OCI-LY3 (cell line): Measurements from ENCODE around the gene MEP1B.

Source experiments
- CTCF ChIP-seq: fragments of 200-600, 300-600 bp; sonication (generic); IDR thresholded peaks from 2 replicates; pipeline ENCODE4 v1.5.1; 2014; ENCODE audit warnings: antibody characterized with exemption, low read length, low read depth
- EZH2phosphoT487 ChIP-seq: fragments of 200-600 bp; shearing (Covaris generic); IDR thresholded peaks from 2 replicates; pipeline ENCODE4 v1.6.1; 2018; ENCODE audit warnings: antibody characterized with exemption, mixed run types, low read depth

GRCh38 chr18:32152705-32153448 is 37.0 kb upstream of the MEP1B start:
- TF ChIP-seq CTCF (no peak), EZH2phosphoT487 (no peak)
